ENCODE results near the gene CASK. TPM values are rescaled to one million over a fixed set of nuclear protein-coding genes. Genes with fewer than 3 reads are reported as not detected.

Gene CASK
- total RNA-seq, 1 donor from 2014 or later, result 38.2 TPM

GRCh38 chrX:41541386-41541785, 382.0 kb downstream of the CASK start:
- DNase-seq (no peak), ATAC-seq (no peak)
- Histone ChIP-seq H3K4me1 (no peaks in the 10 kb centered on the region), H3K36me3 (no peaks in the 10 kb centered on the region), H3K9me3 (no peaks in the 10 kb centered on the region), H3K27me3 (ENCODE audit: low read depth) (no peaks in the 10 kb centered on the region), H3K4me3 (no peak overlapping the region), H3K27ac (no peak overlapping the region)
- intact Hi-C loops (cut with DNase I), result no loop called here
- no peak for TF ChIP-seq CTCF (IDR thresholded peaks at IDR 0.05)

- no peak for TF ChIP-seq CTCF (IDR thresholded peaks at IDR 0.05)
- H3K27me3 ChIP-seq (ENCODE audit: low read depth), result no peaks in the 10 kb centered on the region
- H3K4me1 ChIP-seq, result no peaks in the 10 kb centered on the region
- no peak overlapping the region for H3K4me3 ChIP-seq
- ATAC-seq (peak; percentile 61 to 80), DNase-seq (no peak)
- H3K36me3 ChIP-seq, result no peaks in the 10 kb centered on the region
- intact Hi-C loops (cut with DNase I), result no loop called here
- H3K27ac ChIP-seq, result no peak overlapping the region
- no peaks in the 10 kb centered on the region for H3K9me3 ChIP-seq
Measured at GRCh38 chrX:41538707-41539106, 384.6 kb downstream of the CASK start.

- no peaks in the 10 kb centered on the region for H3K4me1 ChIP-seq
- H3K27ac ChIP-seq, result no peak overlapping the region
- H3K36me3 ChIP-seq, result peaks cover 29% of the 10 kb centered on the region
- intact Hi-C loops (cut with DNase I), result no loop called here
- DNase-seq (no peak), ATAC-seq (no peak)
- H3K27me3 ChIP-seq (ENCODE audit: low read depth), result no peaks in the 10 kb centered on the region
- no peak overlapping the region for H3K4me3 ChIP-seq
- H3K9me3 ChIP-seq, result no peaks in the 10 kb centered on the region
- no peak for TF ChIP-seq CTCF (IDR thresholded peaks at IDR 0.05)
Measured at GRCh38 chrX:41530085-41530484, 393.3 kb downstream of the CASK start.

- Histone ChIP-seq H3K36me3 (peaks cover 29% of the 10 kb centered on the region), H3K4me1 (no peaks in the 10 kb centered on the region), H3K27ac (no peak overlapping the region), H3K27me3 (ENCODE audit: low read depth) (no peaks in the 10 kb centered on the region), H3K4me3 (no peak overlapping the region), H3K9me3 (no peaks in the 10 kb centered on the region)
- TF ChIP-seq CTCF (IDR thresholded peaks at IDR 0.05), result no peak
- intact Hi-C loops (cut with DNase I), result no loop called here
- no peak for DNase-seq
- ATAC-seq, result no peak
Measured at GRCh38 chrX:41529221-41529620, 394.1 kb downstream of the CASK start.

GRCh38 chrX:41528784-41529183, 394.6 kb downstream of the CASK start:
- Histone ChIP-seq H3K4me3 (no peak overlapping the region), H3K4me1 (no peaks in the 10 kb centered on the region), H3K36me3 (peaks cover 29% of the 10 kb centered on the region), H3K9me3 (no peaks in the 10 kb centered on the region), H3K27me3 (ENCODE audit: low read depth) (no peaks in the 10 kb centered on the region), H3K27ac (no peak overlapping the region)
- no peak for TF ChIP-seq CTCF (IDR thresholded peaks at IDR 0.05)
- intact Hi-C loops (cut with DNase I), result no loop called here
- DNase-seq, result no peak
- ATAC-seq, result no peak

GRCh38 chrX:41526925-41527324, 396.4 kb downstream of the CASK start:
- H3K27ac ChIP-seq, result no peak overlapping the region
- DNase-seq (no peak), ATAC-seq (no peak)
- peaks cover 37% of the 10 kb centered on the region for H3K36me3 ChIP-seq
- H3K27me3 ChIP-seq (ENCODE audit: low read depth), result no peaks in the 10 kb centered on the region
- no peaks in the 10 kb centered on the region for H3K4me1 ChIP-seq
- intact Hi-C loops (cut with DNase I), result no loop called here
- H3K4me3 ChIP-seq, result no peak overlapping the region
- TF ChIP-seq CTCF (IDR thresholded peaks at IDR 0.05), result no peak
- no peaks in the 10 kb centered on the region for H3K9me3 ChIP-seq

Measured in lower lobe of right lung (tissue), 2 donors.